HG03139 (cell line): ENCODE results near the gene ICOS.

Experiments used
- ATAC-seq: cut with Tn5 transposase; IDR thresholded peaks from one replicate; pipeline ENCODE4 v1.9.1; 2021; ENCODE audit not compliant: unreplicated experiment

The ICOS gene, protein sequence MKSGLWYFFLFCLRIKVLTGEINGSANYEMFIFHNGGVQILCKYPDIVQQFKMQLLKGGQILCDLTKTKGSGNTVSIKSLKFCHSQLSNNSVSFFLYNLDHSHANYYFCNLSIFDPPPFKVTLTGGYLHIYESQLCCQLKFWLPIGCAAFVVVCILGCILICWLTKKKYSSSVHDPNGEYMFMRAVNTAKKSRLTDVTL

DNA sequence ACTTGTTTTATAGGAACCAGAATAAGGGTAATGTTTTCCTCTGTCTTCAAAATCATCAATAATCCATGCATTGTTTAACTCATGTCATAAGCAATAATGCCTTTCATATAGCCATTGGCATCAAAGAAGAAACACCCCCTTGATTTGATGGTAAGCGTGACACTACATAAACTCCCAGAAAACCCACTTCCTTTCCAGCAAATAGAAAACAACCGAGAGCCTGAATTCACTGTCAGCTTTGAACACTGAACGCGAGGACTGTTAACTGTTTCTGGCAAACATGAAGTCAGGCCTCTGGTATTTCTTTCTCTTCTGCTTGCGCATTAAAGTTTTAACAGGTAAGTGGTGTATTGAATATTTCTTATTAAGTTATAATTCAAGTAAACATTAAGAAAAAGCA is at the start of gene ICOS:
ICOS (plus strand) TSS at position 229 of the 400 bp plus-strand sequence; CDS start at position 281, 52 bp downstream.
- ATAC-seq, result no peak

DNA sequence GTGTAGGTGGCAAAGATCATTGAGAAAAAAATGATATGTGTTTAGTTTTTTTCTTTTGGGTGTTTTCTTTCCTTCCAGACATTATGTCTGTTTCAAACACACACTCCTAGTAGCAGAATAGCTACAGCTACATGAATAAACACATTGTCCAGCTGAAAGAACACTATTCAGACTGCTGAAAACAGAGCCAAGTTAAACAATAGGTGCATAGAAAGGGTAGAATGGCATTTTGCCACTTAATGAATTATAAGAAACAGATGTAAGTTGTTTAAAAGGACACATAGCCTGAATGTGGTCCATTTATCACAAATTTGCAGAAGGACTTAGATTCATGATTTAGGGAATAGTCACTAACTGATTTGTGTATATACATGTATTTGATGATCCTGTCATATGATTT is 48.9 kb upstream of the ICOS start:
- ATAC-seq, result no peak

DNA sequence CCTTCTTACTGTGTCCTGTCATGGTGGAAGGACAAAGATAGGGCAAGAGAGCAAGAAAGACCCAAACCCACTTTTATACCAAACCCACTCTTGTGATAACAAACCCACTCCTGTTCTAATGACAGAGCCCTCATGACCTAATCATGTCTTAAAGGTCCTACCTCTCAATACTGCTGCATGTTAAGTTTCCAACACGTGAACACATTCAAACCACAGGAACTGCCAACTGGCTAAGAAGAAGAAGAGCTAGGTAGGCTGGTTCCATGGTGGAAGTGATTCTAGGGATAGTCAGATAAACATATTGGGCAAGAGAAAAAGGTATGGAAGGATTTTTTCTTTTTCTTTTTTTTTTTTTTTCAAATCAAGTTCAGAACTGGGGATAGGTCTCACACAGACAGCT is 47.0 kb upstream of the ICOS start:
- ATAC-seq, result no peak

DNA sequence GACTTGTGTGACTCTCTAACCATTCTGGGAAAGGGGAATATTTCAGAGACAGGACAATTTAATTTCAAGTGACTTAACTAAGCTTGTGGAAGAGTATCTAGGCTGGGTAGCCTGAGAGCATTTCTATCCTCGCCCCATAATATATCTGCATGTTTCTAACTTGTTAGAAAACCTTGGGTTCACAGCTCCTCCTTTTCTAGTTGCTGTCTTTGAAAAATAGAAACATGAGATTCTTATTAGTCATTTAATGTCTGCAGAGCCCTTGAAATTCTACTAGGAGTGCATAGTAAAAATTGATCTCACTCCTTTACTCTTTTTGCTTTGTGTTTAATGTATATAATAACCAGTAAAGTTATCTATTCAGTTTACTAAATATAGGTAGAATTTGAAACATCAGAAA is 46.6 kb upstream of the ICOS start:
- no peak for ATAC-seq

DNA sequence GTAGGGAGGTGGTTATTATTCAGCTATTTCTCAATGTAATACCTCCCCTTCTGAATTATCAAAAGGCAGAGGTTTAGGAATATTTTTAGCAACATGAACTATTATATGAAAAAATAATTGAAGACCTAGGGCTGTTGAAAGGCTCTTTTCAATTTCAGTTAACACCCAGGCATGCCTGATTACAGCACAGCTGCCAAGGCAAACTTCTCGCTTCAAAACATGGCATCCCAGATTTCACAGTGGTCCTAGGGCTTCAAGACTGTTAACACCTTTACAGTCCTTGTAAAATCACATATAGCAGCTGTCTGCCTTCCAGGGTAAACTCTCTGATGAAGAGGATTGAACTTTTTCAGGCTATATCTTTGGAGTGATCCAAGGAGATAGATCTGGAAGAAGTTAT is 45.8 kb upstream of the ICOS start:
- no peak for ATAC-seq

DNA sequence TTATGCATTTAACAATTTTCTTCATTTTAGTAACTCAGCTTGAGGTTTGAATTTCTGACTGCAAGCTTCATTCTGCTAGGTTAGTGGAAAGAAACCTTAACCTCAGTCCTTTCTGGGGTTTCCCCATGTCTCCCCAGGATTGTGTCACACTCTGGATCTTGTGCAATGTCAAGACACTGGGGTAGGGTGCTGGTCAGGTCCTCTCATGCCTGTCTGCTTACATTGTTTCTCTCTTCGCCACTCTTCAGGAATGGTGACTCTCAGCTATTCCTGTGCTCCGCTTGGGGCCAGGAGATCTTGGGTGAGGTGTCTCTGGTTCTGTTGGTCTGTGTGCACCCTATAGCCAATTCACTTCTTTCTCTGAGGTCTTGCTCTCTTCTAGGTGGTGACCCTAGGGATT is 45.1 kb upstream of the ICOS start:
- no peak for ATAC-seq

DNA sequence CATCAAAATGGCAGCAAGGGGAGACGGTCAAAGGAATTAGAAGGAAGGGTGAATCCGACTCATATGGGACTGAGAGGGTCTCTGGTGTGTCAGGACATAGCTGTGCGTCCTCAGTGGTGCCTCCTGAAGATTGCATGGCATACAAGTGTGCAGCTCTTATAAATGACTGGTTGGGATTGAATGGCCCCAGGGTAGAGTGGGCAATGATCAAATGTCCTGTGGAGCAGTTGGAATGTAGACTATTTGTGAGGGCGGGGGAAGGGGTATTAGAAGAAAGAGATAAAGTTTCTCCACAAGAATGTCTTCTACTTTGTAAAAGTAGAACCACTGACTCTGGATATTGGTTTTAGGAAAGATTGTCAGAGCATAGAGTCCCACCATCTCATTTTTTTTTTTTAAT is 44.4 kb upstream of the ICOS start:
- no peak for ATAC-seq

DNA sequence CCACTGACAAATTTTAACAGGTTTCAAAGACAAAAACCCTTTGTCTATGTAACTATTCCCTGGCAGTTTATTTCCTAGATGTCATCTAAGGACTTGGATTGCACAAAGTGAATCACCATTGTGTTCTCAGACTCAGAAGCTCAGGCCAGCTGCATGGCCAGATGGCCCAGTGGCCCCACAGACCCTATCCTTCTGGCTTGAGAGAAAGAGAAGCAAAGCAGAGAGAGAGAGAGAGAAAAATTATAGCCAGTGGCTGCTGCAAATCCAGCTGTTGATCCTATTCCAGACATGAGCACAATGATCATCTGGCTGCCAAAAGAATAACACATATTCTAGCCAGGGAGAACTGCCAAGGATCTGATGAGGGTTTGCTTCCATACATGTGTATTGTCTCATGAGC is 43.2 kb upstream of the ICOS start:
- no peak for ATAC-seq

DNA sequence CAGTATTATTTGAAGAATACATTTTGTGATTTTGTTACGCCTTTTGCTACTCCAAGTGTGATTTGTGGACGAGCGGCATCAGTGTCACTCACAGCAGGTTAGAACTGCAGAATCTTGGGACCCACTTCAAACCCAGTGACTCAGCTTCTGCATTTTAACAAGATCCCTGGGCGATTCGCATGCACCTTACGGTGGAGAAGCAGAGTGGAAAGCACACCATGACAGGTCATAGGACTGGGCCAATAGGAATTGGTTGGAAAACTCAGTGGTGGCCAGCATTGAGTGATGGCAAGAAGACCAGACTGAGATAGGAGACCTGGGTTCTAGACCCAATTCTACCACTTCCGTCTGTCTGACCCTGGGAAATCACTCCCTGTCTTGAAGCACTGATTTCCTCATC is 42.7 kb upstream of the ICOS start:
- ATAC-seq, result no peak

DNA sequence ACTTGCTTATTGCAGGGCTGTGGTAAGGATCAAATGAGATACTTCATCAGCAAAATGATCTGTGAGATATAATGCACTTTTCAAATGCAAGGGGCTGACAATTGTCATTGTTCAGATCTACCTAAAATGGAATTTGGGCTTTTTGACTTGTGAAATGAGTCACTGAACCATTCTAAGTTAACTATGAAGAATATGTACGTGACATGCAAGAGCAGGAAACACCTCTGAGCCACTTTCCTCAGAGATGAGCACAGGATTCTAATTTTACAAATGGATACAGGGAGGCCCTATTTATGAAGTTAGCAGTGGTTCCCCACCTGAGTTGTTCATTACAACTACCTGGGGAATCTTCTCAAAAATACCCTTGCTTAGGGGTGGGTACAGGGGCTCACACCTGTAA is 42.3 kb upstream of the ICOS start:
- no peak for ATAC-seq

DNA sequence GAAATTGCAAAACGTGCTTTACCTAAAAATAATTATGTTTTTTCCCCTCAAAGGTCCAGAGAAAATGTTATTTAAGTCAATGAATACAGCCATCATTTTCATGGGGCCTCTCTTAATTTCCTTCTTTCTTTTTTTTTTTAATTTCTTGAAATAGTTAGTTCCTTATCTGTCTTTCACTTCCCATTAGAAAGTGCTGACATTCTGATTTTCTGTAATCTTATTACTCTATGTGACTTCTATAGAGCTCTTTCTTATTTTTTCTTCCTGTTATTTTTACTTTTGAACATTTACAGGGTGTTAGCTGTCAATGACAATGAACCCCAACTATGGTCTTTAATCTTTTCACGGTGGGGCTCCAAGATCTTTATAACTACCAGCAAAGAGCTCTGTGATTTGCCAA is 39.0 kb upstream of the ICOS start:
- ATAC-seq, result no peak

DNA sequence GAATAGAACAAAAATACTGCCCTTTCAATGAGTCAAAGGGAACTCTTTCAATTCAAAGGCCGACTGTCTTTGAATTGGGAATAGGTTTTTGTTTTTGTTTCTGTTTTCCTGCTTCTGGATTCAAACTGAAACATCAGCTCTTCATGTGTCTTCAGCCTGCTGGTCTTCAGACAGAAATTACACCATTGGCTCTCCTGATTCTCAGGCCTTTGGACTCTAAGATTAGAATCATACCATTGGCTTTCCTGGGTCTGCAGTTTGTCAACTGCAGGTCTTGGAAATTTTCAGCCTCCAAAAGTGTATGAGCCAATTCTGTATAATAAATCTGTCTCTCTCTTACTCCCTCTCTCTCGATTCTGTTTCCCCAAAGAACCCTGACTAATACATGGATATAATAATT is 37.9 kb upstream of the ICOS start:
- ATAC-seq, result no peak

DNA sequence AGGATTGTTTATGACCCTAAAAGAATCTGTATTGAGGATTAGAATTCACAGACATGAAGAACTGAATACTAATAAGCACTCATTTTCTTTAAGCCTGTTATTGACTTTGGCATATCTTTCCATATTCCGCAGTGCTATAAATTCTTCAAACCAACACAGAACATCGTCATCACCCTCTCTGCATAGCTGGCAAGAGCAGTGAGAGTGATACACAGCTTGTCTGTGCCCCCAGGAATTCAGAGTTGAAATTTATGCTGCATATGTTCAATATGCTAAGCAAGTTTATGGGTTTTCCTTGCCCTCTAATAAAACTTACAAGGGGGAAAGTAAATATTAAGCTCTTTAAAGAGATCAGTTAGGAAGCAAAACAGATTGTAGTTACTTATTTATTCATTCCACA is 36.3 kb upstream of the ICOS start:
- ATAC-seq, result no peak

DNA sequence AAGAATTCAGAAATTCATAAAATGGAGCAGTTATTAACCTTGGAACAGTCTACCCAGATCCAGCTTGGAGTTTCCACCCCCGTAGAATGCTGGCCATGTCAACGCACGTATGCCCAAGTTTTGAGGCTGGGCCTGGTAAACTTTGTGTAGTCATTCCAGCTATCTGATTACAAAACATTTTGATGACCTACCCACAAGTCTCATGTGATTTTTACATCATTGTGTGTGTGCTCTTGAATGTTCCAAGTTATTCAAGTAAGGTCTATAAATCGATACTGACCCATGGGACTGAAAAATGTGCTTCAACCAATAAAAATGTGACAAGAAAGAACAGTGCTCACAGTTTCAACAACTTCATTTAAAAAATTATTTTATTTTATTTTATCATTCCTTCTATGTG is 32.5 kb upstream of the ICOS start:
- no peak for ATAC-seq

DNA sequence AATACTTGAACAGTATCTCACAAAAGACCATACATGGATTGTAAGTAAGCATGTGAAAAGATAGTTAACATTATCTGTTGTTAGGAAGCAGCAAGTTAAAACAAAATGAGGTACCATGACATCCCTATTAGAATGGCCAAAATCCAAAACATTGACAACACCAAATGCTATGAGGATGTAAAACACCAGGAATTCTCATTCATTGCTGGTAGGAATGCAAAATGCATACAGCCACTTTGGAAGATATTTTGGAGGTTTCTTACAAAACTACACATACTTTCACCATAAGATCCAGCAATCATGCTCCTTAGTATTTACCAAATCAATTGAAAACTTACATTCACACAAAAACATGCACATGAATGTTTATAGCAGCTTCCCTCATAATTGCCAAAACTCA is 30.9 kb upstream of the ICOS start:
- no peak for ATAC-seq

DNA sequence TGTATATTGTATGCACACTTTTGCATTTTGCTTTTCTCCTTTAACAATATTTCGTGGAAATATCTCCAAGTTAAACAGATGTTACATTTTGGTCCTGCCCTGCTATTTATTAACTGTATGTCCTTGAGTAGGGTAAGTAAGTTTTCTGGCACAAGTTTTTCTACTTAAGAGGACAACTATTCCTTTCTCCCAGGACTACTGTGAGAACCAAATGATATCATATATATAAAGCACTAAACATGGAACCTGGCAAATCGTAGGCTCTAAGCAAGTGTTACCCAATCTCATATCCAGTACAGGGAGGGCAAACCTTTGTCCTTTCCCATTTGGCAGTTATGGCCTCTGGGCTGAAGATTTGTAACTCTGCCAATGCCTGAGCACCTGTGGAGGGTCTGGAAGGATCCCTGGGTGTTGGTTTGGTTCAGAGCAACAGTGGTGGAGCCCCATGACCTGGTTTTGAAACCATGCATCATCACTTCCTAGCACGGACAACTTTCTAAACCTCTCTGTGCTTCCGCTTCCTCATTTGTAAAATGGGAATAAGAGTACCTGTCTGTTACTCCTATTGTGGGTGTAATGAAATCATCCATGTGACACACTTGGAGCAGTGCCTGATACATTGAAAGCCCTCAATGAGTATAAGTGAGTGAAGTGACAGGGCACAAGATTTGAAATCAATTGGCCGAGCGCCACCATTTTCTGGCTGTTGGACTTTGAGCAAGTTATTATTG is 28.3 kb upstream of the ICOS start:
- ATAC-seq, result no peak

DNA sequence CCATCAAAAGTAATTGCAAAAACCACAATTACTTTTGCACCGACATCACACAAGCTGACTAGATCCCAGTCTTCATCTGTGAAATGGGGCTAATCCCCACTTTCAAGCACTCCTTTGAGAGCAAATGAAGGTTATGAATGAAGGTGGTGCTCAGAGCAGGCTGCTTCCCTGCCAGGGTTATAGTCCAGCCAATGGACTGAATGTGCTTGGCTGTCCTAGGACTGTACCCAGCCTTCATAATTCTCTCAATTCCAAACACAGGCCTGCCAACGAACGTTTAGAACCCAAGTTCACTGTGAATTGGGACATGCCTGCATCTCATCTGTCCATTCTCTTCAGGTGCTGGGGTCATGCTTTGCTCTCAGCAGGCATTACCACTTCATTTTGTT is 27.8 kb upstream of the ICOS start:
- no peak for ATAC-seq

DNA sequence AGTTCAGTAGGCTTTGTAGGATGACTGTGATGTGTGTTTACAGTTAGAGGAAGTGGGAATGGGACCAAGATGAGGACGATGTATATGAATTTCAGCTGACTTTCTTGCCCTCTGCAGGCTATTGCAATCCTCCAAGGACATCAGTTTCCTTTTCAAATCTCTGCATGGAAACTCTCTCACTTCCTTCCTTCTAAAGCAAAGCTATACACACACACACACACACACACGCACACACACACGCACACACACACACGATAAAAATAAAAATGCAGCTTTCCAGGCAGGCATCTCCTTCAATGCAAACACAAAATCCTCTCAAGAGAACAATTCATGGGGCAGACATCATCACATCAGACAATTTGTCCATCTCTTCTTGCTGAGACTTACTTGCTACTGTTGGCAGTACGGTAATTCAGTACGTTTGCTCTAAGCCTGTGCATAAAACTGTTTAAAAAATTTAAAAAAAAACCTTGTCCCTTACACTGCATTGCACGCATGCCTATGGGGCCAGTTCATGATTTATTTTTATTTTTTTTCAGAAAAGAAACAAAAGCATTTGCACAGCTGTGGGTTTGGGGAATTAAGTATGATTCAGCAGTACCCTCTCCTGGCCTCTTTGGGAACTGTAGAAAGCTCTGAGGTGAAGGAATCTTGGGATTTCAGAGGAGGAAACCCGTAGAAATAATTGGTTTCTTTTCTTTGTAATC is 27.1 kb upstream of the ICOS start:
- ATAC-seq, result no peak

DNA sequence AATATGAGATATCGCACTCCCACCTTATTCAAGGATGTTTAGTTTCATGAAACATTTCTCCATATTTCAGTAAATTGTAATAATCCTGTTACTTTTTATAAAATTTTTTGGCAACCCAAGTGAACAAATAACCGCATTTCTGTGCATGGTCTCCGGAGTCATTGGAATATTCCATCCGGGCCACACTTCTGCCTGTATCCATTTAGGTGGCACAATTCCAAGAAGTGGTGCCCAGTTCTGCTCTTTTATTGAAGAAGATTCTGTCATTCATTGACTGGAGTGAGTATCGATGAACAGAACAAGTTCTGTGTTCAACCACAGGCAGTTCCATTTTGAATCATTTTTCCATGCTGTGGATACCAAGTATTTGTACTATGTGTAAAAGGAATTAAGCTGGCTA is 26.6 kb upstream of the ICOS start:
- no peak for ATAC-seq

DNA sequence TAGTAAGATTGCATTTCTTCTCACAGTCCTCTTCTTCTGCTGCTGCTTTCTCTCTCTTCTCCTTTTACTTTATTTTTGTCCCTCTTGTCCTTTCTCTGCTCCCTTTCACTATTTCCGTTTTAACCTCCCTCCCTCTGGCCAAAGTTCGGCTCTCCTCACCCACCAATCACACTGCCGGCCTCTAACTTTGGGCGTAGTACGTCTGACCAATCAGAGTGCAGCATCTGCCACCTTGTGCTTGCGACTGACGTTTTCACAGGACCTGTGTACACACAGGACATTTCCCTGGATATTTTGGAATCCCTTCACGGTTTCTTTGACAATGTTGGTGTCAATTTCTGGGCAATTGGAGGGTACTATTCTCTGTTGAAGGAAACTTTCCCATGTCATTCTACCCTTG is 22.6 kb upstream of the ICOS start:
- ATAC-seq, result no peak

DNA sequence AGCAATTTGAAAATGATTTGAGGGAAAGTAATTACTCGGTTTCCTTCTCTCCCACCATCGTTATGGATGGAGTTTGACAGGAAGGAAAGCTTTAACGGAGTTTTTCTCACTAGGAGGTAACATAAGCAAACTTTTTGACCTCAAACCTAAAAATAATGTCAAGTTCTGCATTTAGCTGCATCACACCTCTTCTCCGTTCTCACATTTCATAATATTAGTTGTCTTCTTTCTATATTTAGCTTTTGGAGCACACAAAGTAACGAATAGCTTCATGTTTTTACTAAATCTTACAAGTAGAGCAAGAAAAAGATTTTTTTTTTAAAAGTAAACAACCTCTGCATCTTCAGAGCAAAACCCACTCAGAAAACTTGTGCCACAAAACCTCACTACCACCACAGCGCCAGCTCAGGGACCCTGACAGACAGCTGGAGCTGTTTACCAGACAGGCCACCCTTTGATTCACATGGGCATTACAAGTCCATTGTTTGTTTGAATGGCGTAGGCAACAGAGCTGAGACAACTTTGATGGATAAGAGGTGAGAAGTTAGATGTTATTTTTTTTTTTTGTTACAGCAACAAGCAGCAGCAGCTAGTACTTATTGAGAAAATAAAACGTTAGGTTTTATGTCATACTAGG is 21.9 kb upstream of the ICOS start:
- ATAC-seq, result no peak

DNA sequence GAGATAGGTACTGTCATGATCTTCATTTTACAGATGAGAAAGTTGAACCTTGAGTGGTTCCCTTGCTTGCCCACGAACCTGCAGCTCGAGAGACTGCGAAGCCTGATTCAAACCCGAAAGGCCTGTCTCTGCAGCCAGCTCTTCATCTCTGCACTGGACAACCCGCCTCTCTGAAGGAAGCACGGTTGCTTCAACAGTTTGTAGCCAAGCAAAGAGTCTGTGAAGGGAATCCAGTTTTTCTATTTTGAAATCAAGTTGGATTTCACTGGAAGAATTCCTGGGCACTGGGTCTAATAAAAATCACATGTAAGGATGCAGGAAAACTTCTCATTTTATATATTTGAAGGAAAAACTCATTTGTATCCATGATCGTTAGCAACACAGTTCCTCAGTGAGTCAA is 21.3 kb upstream of the ICOS start:
- ATAC-seq, result no peak
